CD4-positive, alpha-beta T cell treated with Interferon alpha-2 for 1 hour (primary cell): Measurements from ENCODE around the gene TSPAN6.

Source experiments
- DNase-seq, 2 donors: peaks; one replicate each; pipeline ENCODE4 v3.0.0-alpha.2; 2020 to 2022

The TSPAN6 gene

GRCh38 chrX:100636321-100636991 lies at the start of gene TSPAN6:
TSS of gene TSPAN6 (minus strand) at chrX:100636806. CDS start at chrX:100636694, 112 bp downstream.
- peak; percentile 72 to 81 for DNase-seq

GRCh38 chrX:100685997-100686305 lies 49.3 kb upstream of the TSPAN6 start:
- no peak for DNase-seq

- peak; percentile 57 to 71 for DNase-seq
Observed at GRCh38 chrX:100685284-100685996, 48.8 kb upstream of the TSPAN6 start.

- no peak for DNase-seq
Observed at GRCh38 chrX:100682939-100683338, 46.3 kb upstream of the TSPAN6 start.

GRCh38 chrX:100681599-100681998 lies 45.0 kb upstream of the TSPAN6 start:
- DNase-seq: no peak

GRCh38 chrX:100680756-100681155 lies 44.1 kb upstream of the TSPAN6 start:
- DNase-seq: no peak

GRCh38 chrX:100677611-100678181 lies 41.1 kb upstream of the TSPAN6 start:
- no peak for DNase-seq

GRCh38 chrX:100674705-100675104 lies 38.1 kb upstream of the TSPAN6 start:
- DNase-seq: peak in 1 of 2 donors; percentile 0

- no peak for DNase-seq
Observed at GRCh38 chrX:100673397-100673953, 36.9 kb upstream of the TSPAN6 start.

GRCh38 chrX:100672966-100673365 lies 36.4 kb upstream of the TSPAN6 start:
- DNase-seq: no peak

GRCh38 chrX:100663642-100664041 lies 27.0 kb upstream of the TSPAN6 start:
- DNase-seq: no peak

GRCh38 chrX:100662796-100663195 lies 26.2 kb upstream of the TSPAN6 start:
- no peak for DNase-seq

- no peak for DNase-seq
Observed at GRCh38 chrX:100662170-100662569, 25.6 kb upstream of the TSPAN6 start.

GRCh38 chrX:100659431-100660137 lies 23.0 kb upstream of the TSPAN6 start:
- no peak for DNase-seq

- no peak for DNase-seq
Observed at GRCh38 chrX:100658941-100659381, 22.4 kb upstream of the TSPAN6 start.

GRCh38 chrX:100654261-100654660 lies 17.7 kb upstream of the TSPAN6 start:
- no peak for DNase-seq

- DNase-seq: no peak
Observed at GRCh38 chrX:100652266-100652665, 15.7 kb upstream of the TSPAN6 start.

GRCh38 chrX:100650841-100651240 lies 14.2 kb upstream of the TSPAN6 start:
- no peak for DNase-seq

- no peak for DNase-seq
Observed at GRCh38 chrX:100649550-100650356, 13.1 kb upstream of the TSPAN6 start.

GRCh38 chrX:100648458-100649417 lies 12.1 kb upstream of the TSPAN6 start:
- DNase-seq: no peak

GRCh38 chrX:100647739-100648138 lies 11.1 kb upstream of the TSPAN6 start:
- no peak for DNase-seq
